ENCODE measurements around the gene TFPI. TPM values are rescaled to one million over a fixed set of nuclear protein-coding genes. Genes with fewer than 3 reads are reported as not detected.

The TFPI gene
- total and polyA plus RNA-seq, 10 of the 15 experiments (the other 5 are each of a cell fraction or from before 2014, with no cell fraction given): 0.07 to 0.59 (median 0.34) TPM

GRCh38 chr2:187475499-187476248 is 78.6 kb downstream of the TFPI start (continued):
- TF ChIP-seq CEBPZ (IDR thresholded peaks at IDR 0.05; ENCODE audit: low read depth, low read length) (no peak), DPF2 (IDR thresholded peaks at IDR 0.05) (peak; percentile 72), RELB (IDR thresholded peaks at IDR 0.05; ENCODE audit: low read depth) (no peak), NFYA (IDR thresholded peaks at IDR 0.05; ENCODE audit: borderline replicate concordance, low read depth, low read length) (no peak), PAX5 (IDR thresholded peaks at IDR 0.05; ENCODE audit: borderline replicate concordance, low read depth, low read length) (peak; percentile 46; the same call in 1 of the 2 replicates), CBX3 (IDR thresholded peaks at IDR 0.05; ENCODE audit: borderline replicate concordance, low read depth) (no peak), MTA3 (IDR thresholded peaks at IDR 0.05; ENCODE audit: borderline replicate concordance, low read length) (no peak), CHD2 (IDR thresholded peaks at IDR 0.05; ENCODE audit: borderline replicate concordance, low read depth, low read length) (no peak), EZH2 (IDR thresholded peaks at IDR 0.05; ENCODE audit: borderline replicate concordance, control insufficient read depth, low read depth, low read length) (no peak), POU2F2 (IDR thresholded peaks at IDR 0.05; ENCODE audit: borderline replicate concordance, low read depth, low read length) (0 out of 3 replicates have a peak, but pooled peaks have one; percentile 28), ZBED1 (IDR thresholded peaks at IDR 0.05; ENCODE audit: borderline replicate concordance) (peak; percentile 42; the same call in 1 of the 2 replicates), SIX5 (IDR thresholded peaks at IDR 0.05; ENCODE audit: low read depth, low read length, severe bottlenecking) (no peak), MTA2 (IDR thresholded peaks at IDR 0.05; ENCODE audit: low read depth) (peak; percentile 82), JUND (IDR thresholded peaks at IDR 0.05; ENCODE audit: low read depth, low read length) (no peak), IKZF1 (conservative IDR thresholded peaks at IDR 0.05) (peak; percentile 46), SIN3A (IDR thresholded peaks at IDR 0.05; ENCODE audit: low read depth, low read length) (no peak), POLR2AphosphoS5 (IDR thresholded peaks at IDR 0.05; ENCODE audit: low read length) (no peak), ZBTB11 (CRISPR knock-in tag; IDR thresholded peaks at IDR 0.05) (no peak), NRF1 (conservative IDR thresholded peaks at IDR 0.05; ENCODE audit: low read depth, low read length) (no peak), EED (IDR thresholded peaks at IDR 0.05; ENCODE audit: low read depth) (no peak), CBX5 (IDR thresholded peaks at IDR 0.05; ENCODE audit: low read depth) (no peak), TBL1XR1 (IDR thresholded peaks at IDR 0.05; ENCODE audit: low read depth, low read length) (no peak)

Measured in GM12878 (cell line).